HPDE6-E6E7 (cell line): ENCODE data around the gene HEMK1.

ENCODE experiments used
- DNase-seq: peaks from one replicate; pipeline ENCODE4 v3.0.0; 2011; ENCODE audit warnings: missing footprints; ENCODE audit errors: extremely low spot score

Gene HEMK1

GRCh38 chr3:50568947-50569749, at the start of gene HEMK1:
Gene HEMK1 (plus strand): TSS chr3:50569522. CDS start chr3:50571105, 1,583 bp downstream.
- DNase-seq = peak; percentile 75

GRCh38 chr3:50520849-50521248, 48.5 kb upstream of the HEMK1 start:
- DNase-seq = no peak

GRCh38 chr3:50521572-50521971, 47.8 kb upstream of the HEMK1 start:
- no peak for DNase-seq

GRCh38 chr3:50523279-50523811, 46.0 kb upstream of the HEMK1 start:
- DNase-seq = no peak

- no peak for DNase-seq
Measured at GRCh38 chr3:50524746-50525145, 44.6 kb upstream of the HEMK1 start.

- DNase-seq = no peak
Measured at GRCh38 chr3:50525191-50525910, 44.0 kb upstream of the HEMK1 start.

GRCh38 chr3:50525987-50526386, 43.3 kb upstream of the HEMK1 start:
- peak; percentile 55 for DNase-seq

GRCh38 chr3:50530001-50530970, 39.0 kb upstream of the HEMK1 start:
- DNase-seq = no peak

GRCh38 chr3:50531201-50531600, 38.1 kb upstream of the HEMK1 start:
- DNase-seq = no peak

- no peak for DNase-seq
Measured at GRCh38 chr3:50532062-50532705, 37.1 kb upstream of the HEMK1 start.

- DNase-seq = no peak
Measured at GRCh38 chr3:50533316-50533715, 36.0 kb upstream of the HEMK1 start.

- no peak for DNase-seq
Measured at GRCh38 chr3:50533807-50534461, 35.4 kb upstream of the HEMK1 start.

- no peak for DNase-seq
Measured at GRCh38 chr3:50534681-50535330, 34.5 kb upstream of the HEMK1 start.

GRCh38 chr3:50536471-50537180, 32.7 kb upstream of the HEMK1 start:
- DNase-seq = no peak

- no peak for DNase-seq
Measured at GRCh38 chr3:50537421-50538129, 31.7 kb upstream of the HEMK1 start.

- DNase-seq = no peak
Measured at GRCh38 chr3:50539356-50540286, 29.7 kb upstream of the HEMK1 start.

- DNase-seq = peak; percentile 56
Measured at GRCh38 chr3:50542177-50543034, 26.9 kb upstream of the HEMK1 start.
